Measurements from ENCODE around the gene OR51E1. TPM values are rescaled to one million over a fixed set of nuclear protein-coding genes. Genes with fewer than 3 reads are reported as not detected.

Gene OR51E1
- polyA plus RNA-seq, 10 donors: 1.8 to 3.8 (median 2.4) TPM

DNA sequence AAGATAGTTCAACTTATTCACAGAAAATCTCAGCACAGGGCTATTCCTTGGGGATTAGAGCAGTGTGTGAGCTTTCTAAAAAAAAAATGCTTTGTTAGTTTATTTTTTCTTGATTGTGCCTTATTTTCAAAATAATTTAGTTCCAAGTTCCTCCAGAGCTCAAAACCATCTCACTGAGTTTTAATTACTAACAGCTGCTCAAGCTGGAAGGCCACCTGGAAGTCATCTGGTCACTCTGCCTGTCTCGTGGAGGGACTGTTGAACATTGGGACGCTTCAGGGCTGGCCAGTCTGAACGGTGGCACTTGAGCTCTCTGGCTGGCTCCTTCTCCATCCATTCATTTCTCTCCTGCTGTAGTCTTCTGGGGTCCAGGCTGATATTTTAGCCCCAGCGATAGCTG lies 4.0 kb downstream of the OR51E1 start:
- DNase-seq: peak in 2 of 3 donors; percentile 8 to 28

DNA sequence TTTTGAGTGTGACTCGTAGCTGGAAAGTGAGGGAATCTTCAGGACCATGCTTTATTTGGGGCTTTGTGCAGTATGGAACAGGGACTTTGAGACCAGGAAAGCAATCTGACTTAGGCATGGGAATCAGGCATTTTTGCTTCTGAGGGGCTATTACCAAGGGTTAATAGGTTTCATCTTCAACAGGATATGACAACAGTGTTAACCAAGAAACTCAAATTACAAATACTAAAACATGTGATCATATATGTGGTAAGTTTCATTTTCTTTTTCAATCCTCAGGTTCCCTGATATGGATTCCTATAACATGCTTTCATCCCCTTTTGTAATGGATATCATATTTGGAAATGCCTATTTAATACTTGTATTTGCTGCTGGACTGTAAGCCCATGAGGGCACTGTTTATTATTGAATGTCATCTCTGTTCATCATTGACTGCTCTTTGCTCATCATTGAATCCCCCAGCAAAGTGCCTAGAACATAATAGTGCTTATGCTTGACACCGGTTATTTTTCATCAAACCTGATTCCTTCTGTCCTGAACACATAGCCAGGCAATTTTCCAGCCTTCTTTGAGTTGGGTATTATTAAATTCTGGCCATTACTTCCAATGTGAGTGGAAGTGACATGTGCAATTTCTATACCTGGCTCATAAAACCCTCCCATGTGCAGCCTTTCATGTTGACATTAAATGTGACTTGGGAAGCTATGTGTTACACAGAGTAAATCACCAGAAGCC lies 11.0 kb downstream of the OR51E1 start:
- no peak for DNase-seq

DNA sequence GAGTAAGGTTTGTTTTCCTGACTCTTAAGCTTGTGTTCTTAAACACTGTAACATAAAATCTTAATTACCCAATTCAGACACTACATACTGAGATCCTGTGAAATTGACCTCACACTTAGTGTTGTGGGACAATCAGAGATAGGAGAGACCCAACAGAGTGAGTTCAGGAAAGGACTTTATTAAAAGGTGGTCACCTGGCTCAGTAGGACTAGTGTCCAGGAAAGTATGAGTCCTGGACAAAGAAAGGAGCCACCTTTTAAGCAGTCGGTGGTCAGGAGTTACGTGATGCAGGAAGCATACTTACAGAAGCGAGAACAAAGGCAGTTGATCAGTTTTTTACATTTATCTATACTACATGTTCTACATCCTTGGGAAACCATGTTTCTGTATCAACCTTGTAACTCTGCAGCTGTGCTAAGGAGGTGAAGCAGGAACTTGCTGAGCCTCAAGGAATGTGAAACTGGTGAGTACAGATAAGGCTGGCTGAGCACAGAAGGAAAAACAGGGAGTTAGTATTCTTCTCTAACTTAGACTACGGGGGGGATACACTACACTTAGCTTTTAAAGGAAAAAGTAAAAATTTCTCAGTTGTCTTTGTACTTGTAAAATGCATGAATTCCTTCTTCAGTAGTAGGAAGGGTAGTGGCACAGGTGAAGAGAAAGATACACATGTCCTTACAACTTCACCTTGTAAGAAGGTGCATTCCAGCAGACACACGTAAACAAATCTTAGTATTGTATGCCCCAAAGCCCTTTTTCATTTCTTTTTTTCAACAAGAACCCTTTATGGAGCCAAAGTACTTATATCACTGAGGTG lies 15.1 kb downstream of the OR51E1 start:
- no peak for DNase-seq

DNA sequence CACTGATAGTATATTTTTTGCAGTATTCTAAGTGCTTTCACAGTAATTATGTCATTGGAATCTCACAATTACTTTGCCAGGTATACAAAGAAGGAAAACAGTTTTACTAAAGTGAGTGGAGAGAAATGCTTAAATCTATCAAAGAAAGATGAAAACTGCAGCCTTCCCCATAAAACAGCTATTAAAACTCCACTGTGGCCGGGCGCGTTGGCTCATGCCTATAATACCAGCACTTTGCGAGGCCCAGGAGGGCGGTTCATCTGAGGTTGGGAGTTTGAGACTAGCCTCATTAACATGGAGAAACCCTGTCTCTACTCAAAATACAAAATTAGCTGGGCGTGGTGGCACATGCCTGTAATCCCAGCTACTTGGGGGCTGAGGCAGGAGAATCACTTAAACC lies 19.1 kb downstream of the OR51E1 start:
- DNase-seq: no peak

DNA sequence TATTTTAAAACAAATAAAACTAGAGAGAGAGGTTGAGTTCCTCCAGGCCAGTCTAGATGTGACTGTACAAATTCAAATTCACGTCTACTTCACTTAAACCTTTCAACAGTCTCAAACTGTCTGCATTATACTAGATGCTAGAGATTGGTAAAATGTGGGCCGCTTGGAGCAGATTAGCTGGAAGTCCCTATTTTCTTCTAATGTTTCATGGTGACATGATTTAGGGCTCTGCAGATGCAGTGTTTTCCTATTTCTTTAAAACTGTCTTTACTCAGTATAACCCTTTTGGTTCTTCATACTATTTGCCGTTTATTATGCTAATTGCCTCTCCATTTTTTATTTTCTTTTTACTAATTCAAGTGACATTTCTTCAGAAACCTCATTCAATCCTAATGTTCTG lies 20.4 kb downstream of the OR51E1 start:
- DNase-seq: no peak

DNA sequence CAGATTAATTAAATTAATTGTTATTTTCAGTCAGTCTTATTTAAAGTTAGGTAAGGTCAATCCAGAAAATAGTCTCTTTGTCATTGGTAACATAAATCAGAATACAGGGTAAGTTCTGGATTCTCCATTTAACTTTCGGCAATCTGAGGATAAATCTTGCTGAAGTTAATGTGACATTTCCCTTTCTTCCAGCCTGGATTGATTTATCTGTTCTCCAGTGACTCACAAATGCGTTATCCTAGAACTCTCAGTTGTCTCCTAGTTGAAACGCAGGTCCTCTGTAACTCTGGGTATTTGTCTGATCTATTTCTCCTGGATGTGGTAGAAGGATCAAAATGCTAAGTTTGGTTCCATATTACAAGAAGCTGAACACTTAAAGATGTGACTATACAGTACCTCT lies 21.0 kb downstream of the OR51E1 start:
- DNase-seq: no peak

DNA sequence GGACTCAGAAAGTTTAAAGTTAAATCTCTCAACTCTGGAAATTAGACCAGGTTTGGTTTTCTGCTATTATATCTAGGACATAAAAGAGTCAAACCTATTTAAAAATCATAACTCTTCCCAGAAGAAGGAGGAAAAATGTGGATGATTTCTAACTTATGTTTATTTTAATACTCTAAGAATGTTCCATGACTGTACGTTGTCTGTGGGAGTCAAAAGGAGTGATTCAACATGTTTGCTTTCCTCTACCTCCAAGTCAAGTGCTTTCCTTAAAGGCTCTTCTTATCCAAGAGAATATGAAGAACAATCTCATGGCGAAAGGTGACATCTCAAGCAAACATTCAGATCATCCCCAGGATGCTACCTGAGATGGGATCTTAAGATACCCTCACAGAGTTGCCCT lies 21.6 kb downstream of the OR51E1 start:
- no peak for DNase-seq

DNA sequence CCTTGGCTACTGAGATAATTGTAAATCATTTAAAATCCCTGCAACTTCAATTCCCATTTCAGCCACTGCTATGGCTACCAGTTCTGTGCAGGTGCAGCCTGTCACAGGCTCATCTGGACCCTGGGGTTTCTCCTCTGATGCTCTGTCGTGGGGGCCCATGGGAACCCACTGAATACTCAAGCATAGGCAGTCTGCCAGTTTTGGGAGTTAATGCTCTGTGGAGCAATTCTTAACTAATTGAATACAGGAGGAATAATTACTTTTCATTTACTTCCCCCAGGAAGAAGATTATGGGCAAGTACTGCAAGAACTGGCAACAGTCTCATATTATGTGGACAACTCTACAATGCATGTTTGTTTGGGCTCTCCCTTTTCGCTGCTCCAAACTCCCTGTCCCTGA lies 28.0 kb downstream of the OR51E1 start:
- no peak for DNase-seq

DNA sequence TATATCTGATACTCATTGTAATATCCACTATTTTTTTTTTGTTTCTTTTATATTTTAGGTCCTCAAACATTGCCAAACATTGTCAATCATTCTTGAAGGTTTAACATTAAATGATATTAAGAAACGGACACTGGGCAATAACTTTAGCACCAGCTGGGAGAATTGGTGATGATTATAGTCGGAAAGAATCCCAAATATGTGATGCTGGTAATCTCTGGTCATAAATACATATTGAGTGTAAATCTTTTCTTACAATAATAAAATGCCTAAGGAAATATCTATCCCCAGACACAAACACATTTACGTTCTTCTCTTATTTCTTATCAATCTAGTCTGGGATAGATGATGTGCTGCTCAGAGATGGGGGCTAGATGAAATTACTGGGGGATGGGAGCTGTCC lies 28.7 kb downstream of the OR51E1 start:
- DNase-seq: peak in 1 of 3 donors; percentile 4

DNA sequence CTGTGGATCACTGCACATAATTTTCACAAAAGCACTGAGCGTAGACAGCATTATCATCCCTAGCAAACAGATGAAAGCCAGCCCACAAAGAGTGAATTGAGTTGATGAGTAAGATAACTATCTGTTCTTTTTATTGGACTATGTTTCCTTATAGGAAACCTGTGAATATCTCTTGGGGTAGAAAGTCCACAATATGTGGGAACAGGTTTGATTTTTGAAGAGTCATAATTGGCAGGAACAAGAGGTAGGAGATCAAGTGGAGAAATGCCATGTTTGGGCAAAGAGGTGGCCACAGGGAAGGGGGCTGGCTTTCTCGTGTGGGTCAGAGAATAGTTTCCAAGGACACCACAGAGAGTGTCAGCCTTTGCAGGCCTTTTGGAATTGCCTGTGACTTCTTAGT lies 30.0 kb downstream of the OR51E1 start:
- DNase-seq: no peak

DNA sequence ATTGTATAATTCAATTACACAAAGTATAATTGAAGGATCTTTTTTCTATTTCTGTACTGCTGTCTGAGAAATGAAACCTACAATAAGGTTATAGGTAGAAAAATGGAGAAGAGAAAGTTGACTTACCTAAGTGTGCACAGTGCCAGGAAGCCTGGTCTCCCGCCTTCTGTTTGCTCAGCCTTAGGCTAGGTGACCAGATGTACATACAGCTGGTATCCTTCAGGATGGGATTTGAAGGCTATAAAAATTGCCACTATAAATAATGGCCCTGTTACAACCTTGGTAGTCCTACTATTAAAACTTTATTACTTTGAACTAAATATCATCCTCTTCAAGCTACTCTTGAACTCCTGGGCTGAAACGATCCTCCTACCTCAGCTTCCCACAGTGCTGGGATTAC lies 34.2 kb downstream of the OR51E1 start:
- no peak for DNase-seq

DNA sequence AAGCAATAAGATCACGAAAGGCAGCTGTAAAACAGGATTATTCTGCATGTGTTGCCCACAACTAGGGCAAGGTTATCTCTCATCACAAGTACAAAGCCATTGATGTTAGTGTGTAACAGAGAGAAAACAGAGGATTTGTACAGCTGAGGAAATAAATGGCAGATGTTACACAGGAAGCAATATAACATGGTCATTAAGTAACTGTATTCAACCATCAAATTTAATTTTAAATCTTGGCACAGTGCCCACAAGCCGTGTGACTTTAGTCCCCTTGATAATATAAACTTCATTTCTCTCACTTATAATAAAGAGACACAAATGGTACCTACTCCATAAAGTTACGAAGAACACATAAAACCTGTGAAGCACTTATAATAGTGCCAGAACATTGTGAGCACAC lies 36.6 kb downstream of the OR51E1 start:
- DNase-seq: no peak

DNA sequence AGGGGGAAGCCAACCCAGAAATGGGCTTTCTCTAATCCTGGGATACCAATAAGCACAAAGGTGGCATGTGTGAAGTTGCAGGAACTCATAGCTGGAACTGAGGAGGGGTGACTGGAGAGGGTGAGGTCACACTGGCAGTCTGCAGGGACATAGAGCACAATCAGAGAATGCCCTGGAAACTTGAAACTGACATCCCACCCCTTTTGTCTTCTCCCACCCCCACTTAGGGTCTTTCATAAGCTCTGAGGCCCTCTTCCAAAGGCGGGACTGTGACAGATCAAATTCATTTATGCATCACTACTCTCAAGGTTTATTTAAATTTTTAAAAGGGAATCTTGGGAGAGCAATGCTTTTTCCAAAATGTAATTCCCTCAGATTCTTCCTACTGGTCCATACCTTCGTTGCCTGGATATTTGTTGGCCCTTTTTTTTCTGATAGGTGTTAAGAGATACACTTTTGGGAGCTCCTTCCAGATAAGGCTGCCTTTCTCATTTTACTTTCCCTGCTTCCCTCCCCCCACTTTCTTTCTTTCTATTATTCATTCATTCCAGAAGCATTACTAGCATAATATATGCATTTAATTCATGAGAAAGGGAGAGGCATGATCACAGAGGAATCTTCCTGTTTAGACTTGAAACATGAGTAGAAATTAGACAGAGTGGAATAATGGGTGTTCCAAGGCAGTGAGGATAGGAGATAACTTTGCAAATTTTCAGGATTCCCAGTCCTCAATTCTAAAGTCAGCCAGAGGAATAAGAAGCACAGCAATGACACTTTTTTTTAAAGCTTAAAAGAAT lies 39.0 kb downstream of the OR51E1 start:
- no peak for DNase-seq

DNA sequence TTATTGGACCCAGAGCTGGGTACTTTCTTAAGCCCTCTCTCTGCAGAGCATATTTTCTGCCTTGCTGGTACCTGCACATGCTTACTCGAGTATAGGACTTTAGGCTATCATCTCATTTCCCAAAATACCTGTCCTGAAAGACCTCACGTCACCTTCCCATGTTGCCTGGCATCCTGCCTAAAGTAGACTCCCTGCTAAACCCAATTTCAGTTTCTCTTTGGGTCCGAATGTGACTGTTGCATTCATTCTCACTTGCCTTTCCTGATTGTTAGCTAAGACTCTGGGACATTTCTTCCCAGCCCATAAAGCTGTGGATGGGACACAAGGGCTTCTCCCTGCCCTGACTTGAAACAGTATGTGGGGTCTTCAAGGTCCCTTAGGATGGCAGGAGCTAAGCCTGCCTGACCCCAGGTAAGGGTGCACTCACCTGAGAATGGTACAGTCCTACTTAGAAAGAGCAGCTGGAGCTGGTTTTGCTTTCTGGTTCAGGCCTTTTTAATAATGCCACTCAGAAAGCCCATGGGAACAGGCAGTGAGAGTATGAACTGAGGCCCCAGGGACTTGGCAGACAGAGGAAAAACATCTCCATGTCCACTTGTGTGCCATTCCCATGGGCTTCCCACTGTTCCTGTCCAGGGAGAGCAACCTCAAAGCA lies 41.0 kb downstream of the OR51E1 start:
- no peak for DNase-seq

DNA sequence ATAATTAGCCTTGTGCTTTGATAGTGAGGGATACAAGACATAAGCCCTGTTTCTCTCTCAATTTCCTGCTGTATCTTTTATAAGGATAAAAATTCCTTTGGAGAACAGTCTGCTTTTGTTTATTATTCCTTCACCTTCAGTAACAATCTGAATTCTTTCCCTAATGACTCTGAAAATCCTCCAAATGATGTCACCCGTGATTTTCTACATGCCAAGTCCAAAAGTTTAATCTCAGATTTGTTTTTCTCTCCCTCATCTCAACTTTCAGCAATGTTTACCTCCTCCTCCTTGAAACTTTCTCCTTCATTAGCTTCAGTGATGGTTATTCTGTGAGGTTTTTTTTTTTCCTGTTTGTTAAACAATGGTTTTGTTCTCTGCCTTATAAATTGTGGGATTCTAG lies 51.7 kb downstream of the OR51E1 start:
- no peak for DNase-seq

DNA sequence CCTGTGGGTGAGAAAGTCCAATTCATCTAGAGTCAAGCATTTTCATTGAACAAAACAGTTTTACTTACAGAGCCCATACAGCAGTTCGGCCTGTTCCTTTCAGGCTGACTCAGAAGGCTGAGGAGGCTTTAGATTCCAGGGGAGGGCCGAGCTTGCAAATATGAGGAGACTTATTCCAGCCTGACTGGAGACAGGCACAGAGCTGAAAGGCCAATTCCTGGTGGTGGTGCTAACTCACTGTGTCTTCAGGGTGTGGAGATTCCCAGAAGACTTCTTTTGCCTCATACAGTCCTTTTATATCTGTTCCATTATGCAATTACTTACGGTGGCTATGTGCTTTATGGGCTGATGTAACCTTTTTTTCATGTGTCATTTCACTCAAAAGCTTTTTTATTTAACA lies 53.8 kb downstream of the OR51E1 start, which contains the start of gene OR51E2:
Gene OR51E2, minus strand, starts transcription at position 269 of the 400 bp plus-strand sequence. CDS start 15,142 bp downstream, outside the sequence.
- peak in 1 of 3 donors; percentile 4 for DNase-seq

DNA sequence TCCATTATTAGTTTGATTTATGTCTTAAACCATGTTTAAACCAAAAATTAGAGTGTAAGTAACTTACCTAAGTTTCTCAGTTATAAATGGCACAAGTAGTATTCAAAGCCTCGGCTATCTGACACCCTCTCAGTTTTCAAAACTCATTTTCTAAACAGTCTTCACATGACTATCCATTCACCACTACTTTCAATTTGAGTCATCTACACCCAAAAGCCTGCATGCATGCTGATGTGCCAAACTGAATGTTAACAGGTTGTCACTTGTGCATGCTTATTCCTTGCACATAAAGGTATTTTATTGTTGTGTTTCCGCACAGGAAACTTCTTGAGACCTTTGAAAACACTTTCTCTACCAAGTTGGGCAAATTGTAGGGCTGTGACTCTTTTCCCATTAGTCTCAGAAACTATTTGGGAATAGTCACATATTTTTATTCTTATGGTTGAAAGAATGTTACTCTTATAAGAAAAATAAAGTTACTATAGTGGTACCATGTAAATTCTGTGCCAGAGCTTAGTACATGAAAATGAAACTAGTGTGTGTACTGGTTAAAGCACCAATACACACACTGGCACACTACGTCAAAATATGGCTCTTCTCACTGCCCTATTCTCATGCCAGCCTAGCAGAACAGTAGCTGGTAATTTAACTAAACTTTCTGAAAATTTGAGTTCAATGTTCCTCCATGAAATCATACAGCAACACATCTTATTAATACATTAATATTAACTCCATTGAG lies 56.1 kb downstream of the OR51E1 start:
- DNase-seq: no peak

DNA sequence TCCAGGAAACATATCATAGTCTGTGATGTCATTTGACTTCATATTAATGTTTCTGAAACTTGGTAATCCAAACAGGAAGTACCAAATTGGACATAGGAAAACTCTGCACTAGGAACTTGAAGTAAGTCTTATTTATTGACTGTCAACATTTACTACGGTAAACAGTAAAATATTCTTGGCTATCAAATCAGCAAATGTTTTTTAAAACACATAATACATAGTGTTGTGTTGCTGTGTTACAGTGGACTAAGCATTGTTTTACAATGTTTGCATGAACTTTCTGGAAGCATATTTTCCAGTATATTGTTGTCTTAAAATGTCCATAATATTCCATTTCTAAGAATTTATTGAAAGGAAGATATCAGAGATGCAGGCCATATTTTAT lies 56.6 kb downstream of the OR51E1 start:
- no peak for DNase-seq

DNA sequence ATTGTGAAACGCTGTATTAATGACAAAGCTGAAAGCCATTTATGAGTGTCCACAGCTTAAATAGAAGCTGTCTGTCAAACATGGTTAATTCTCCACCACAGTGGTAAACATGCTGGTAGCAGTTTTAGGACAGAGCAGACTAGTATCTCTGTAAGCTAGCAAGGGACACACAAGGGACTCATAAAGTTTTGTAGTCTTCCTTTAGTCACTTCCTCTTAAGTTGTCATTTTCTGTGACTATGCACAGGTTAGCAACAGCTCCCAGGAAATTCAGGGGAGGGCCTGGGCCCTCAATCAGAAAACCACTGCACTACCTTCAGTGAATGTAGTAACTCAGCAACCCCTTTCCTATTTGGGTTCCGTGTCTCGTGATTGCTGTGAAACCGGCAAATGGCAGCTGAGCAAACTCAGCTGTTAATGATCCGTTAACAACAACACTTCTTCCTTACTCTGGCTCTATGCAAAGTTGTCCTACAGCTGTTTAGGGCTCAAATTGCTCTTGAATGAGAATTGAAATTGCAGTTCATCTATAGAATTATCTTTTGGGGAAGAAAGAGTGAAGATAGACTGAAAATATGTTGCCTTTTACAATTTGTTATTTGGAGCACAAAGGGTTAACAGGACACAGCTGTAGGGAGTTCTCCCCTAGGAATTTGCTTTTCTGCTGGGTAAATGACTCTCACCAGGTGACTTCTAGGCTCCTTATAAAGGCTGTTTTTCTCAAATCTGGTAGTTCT lies 60.4 kb downstream of the OR51E1 start, which contains the start of gene MMP26:
Gene MMP26, plus strand, starts transcription at position 731 of the 736 bp plus-strand sequence.
- DNase-seq: peak; percentile 14 to 44 (median 28)

DNA sequence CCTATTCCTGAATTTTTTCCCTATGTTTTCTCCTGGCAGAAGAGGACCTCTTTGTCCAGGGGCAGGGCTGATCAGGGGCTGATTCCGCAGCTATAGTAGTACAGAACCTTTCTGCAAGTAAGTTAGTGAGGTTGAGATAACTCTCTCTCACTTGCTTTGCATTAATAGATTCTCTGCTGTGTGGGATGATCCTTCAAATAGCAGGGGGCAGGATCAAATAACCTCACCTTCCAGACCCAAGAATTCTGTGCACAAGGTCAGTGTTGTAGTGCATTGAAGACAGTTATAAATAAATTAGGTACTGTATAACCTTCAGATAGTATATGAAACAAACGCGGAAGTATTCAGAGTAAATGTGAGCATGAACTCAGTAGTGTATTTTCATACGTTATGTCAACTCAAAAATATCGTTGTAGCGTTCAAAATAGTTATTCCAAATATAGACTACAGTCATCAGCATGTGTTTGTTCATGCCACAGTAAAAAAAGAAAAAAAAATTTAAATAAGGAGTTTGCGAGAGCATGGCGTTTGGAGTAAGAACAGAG lies 61.1 kb downstream of the OR51E1 start:
- peak in 1 of 3 donors; percentile 9 for DNase-seq

Data from muscle of back (tissue), 11 donors.